ENCODE results near the gene EVI5.

DNA sequence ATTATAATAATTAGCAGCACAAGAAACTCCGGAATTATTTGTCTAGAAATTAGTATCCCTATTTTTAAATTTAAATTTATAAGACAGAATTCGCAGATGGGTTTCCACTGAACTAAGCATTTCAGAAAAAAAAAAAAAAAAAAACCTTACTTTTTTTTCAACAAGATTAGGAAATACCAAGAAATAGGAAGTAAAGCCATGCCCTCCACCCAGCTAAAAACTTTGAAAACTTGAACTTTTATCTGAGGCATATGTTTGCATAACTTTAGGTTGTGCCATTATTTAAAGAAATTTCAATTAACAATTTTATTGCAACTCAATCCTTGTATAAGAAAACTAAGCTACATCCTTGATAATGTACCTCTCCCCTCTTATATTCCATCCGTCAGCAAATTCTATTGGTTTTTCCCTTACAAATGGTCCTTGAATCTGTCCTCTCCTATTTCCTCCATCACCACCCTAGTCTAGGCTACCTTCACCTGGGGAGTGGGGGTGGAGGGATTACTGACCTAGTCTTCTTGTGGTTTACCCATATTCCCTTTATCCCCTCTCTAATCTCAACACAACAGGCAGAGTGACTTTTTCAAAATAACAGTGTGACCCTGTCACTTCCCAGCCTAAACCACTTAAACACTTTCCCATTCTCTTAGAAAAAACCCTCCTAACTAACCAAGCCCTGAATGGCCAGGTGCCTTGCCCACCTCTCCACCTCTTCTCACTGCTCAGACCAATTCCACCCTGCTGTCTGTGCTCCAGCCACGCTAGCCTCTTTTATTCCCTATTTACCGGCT is 1.4 kb upstream of the EVI5 start:
- TF ChIP-seq FOXM1 (IDR thresholded peaks at IDR 0.05; ENCODE audit: borderline replicate concordance) (no peak), ZNF384 (IDR thresholded peaks at IDR 0.05) (no peak), SP1 (IDR thresholded peaks at IDR 0.05) (no peak), FOXK2 (IDR thresholded peaks at IDR 0.05) (no peak), FOXA1 (IDR thresholded peaks at IDR 0.05) (no peak), TARDBP (IDR thresholded peaks at IDR 0.05) (no peak)

All from HEK293T (cell line).